B cell (primary cell): ENCODE data around the gene ANKS1B. TPM values are rescaled to one million over a fixed set of nuclear protein-coding genes. Genes with fewer than 3 reads are reported as not detected.

Source experiments
- ATAC-seq: fragments of 200-7000 bp; cut with Tn5 transposase; one replicate; pipeline ENCODE4 v1.10.0; 2021; ENCODE audit warnings: low read depth, mild to moderate bottlenecking, moderate number of reproducible peaks, moderate library complexity
- CTCF ChIA-PET: fragments of 350-600 bp; sonication (Branson Sonifier 250); formaldehyde crosslinking; loops from one replicate; lab custom pipeline; 2021; ENCODE audit warnings: antibody characterized with exemption, inconsistent platforms; lab: Charles Lee
- POLR2A ChIA-PET: fragments of 350-600 bp; sonication (Branson Sonifier 250); formaldehyde crosslinking; loops from one replicate; lab custom pipeline; 2021; ENCODE audit warnings: antibody characterized with exemption; lab: Charles Lee
- DNase-seq: peaks from one replicate; pipeline ENCODE4 v3.0.0; 2013
- H2AFZ ChIP-seq: 2 replicates; pipeline ENCODE4 v1.6.1; 2012; ENCODE audit warnings: mild to moderate bottlenecking, low read depth, low read length; ENCODE audit not compliant: insufficient read depth, poor library complexity, severe bottlenecking
- H3K27ac ChIP-seq, 2 donors: 1 replicate in 1 of 2; 2 replicates in 1 of 2; pipeline ENCODE4 v1.5.1; 2012 to 2013; ENCODE audit warnings: low read length in 2 of 2, mild to moderate bottlenecking in 2 of 2, moderate library complexity in 1 of 2
- H3K27me3 ChIP-seq, 4 experiments: fragments of 200-600 bp in 1 of 4; sonication (generic) in 1 of 4; replicated peaks in 1 of 4; 1 replicate in 2 of 4; 2 replicates in 2 of 4; pipeline versions ENCODE4 v1.6.1 to v1.7.0; 2013 to 2016; ENCODE audit warnings: low read length in 3 of 4, mild to moderate bottlenecking in 2 of 4, mixed read lengths in 1 of 4, moderate library complexity in 1 of 4; ENCODE audit not compliant: insufficient read depth in 4 of 4, control insufficient read depth in 3 of 4; ENCODE audit errors: control extremely low read depth in 1 of 4
- H3K36me3 ChIP-seq, 2 experiments: replicated peaks in 1 of 2; 1 replicate in 1 of 2; 2 replicates in 1 of 2; pipeline versions ENCODE4 v1.6.1 to v1.7.1; 2013; ENCODE audit warnings: low read length in 1 of 2; ENCODE audit not compliant: insufficient read depth in 2 of 2, control insufficient read depth in 1 of 2; ENCODE audit errors: control extremely low read depth in 1 of 2, extremely low read depth in 1 of 2
- H3K4me1 ChIP-seq, 2 donors: fragments of 200-600 bp in 1 of 2; sonication (generic) in 1 of 2; 1 replicate in 1 of 2; 2 replicates in 1 of 2; pipeline versions ENCODE4 v1.5.1 to v1.6.1; 2013 to 2017; ENCODE audit warnings: low read length in 2 of 2; ENCODE audit not compliant: control insufficient read depth in 2 of 2, insufficient read depth in 2 of 2
- H3K4me2 ChIP-seq: replicated peaks from 2 replicates; pipeline ENCODE3; 2012; ENCODE audit warnings: mild to moderate bottlenecking, low read depth, low read length; ENCODE audit not compliant: poor library complexity, severe bottlenecking
- H3K4me3 ChIP-seq, 5 experiments: fragments of 200-600 bp in 1 of 5; sonication (generic) in 1 of 5; 1 replicate in 3 of 5; 2 replicates in 2 of 5; pipeline versions ENCODE4 v1.5.1 to v1.7.0; 2011 to 2016; ENCODE audit warnings: low read length in 4 of 5, mild to moderate bottlenecking in 4 of 5, low read depth in 2 of 5, control low read depth in 1 of 5, moderate library complexity in 1 of 5; ENCODE audit not compliant: insufficient read depth in 1 of 5; ENCODE audit errors: control extremely low read depth in 1 of 5, extremely low read depth in 1 of 5
- H3K79me2 ChIP-seq: fragments of 200-600 bp; sonication (generic); one replicate; pipeline ENCODE4 v1.6.0; 2016; ENCODE audit warnings: low read length; ENCODE audit not compliant: control insufficient read depth, insufficient read depth
- H3K9ac ChIP-seq: fragments of 200-600 bp; sonication (generic); 2 replicates; pipeline ENCODE4 v1.6.1; 2017; ENCODE audit warnings: mild to moderate bottlenecking, low read length, moderate library complexity
- H3K9me3 ChIP-seq, 3 donors: one replicate each; pipeline versions ENCODE4 v1.6.1 to v1.7.1; 2013; ENCODE audit warnings: low read length in 2 of 3; ENCODE audit not compliant: control insufficient read depth in 2 of 3, insufficient read depth in 1 of 3; ENCODE audit errors: control extremely low read depth in 1 of 3
- H4K20me1 ChIP-seq: 2 replicates; pipeline ENCODE4 v1.6.0; 2012; ENCODE audit warnings: mild to moderate bottlenecking, low read length; ENCODE audit not compliant: insufficient read depth, control insufficient read depth, poor library complexity, severe bottlenecking
- H3K27ac Mint-ChIP-seq: one replicate; pipeline ENCODE4 v1.8.0; 2021; ENCODE audit warnings: mixed read lengths
- H3K27me3 Mint-ChIP-seq: one replicate; pipeline ENCODE4 v1.8.0; 2021; ENCODE audit warnings: mixed read lengths
- H3K4me1 Mint-ChIP-seq: one replicate; pipeline ENCODE4 v1.8.0; 2021; ENCODE audit warnings: mixed read lengths
- H3K4me3 Mint-ChIP-seq: one replicate; pipeline ENCODE4 v1.8.0; 2021; ENCODE audit warnings: mixed read lengths
- H3K9me3 Mint-ChIP-seq: one replicate; pipeline ENCODE4 v1.8.0; 2022; ENCODE audit warnings: mixed read lengths; ENCODE audit not compliant: insufficient read depth
- EZH2 ChIP-seq: IDR thresholded peaks from 2 replicates; pipeline ENCODE4 v1.6.1; 2012; ENCODE audit warnings: borderline replicate concordance, low read depth, mild to moderate bottlenecking, moderate library complexity, low read length; ENCODE audit not compliant: insufficient read depth, poor library complexity, severe bottlenecking
- WGBS: methylation state at CpG from one replicate; pipeline ENCODE4 v1.1.5; 2013; ENCODE audit warnings: missing lambda C conversion rate; ENCODE audit not compliant: insufficient coverage; 5-methylcytosine and 5-hydroxymethylcytosine counted together
- intact Hi-C: fragments of 100-400 bp; cut with micrococcal nuclease; formaldehyde crosslinking; loops from one replicate; pipeline ENCODE4 v1.10.0; 2022
- polyA plus RNA-seq: library from polyadenylated mRNA; depleted of rRNA; stranded (reverse); fragments of >200 nt; gene quantifications from 2 replicates; pipeline ENCODE4 v1.2.3, GENCODE V29; 2012
- total RNA-seq, 2 donors: library from RNA; stranded (reverse); fragments of 120-200 nt in 1 of 2; gene quantifications; 1 replicate in 1 of 2; 2 replicates in 1 of 2; pipeline versions ENCODE4 v1.2.3 to v1.2.4, GENCODE V29; 2013 to 2022
- TF ChIP-seq, protein P1 (sequence below): fragments of 200-600 bp; IDR thresholded peaks from one replicate; pipeline ENCODE4 v1.8.0; 2022; ENCODE audit warnings: antibody characterized with exemption, mild to moderate bottlenecking

The ANKS1B gene
- total and polyA plus RNA-seq, 2 donors (not counting 1 experiment from before 2014, with no cell fraction given) = not detected

DNA sequence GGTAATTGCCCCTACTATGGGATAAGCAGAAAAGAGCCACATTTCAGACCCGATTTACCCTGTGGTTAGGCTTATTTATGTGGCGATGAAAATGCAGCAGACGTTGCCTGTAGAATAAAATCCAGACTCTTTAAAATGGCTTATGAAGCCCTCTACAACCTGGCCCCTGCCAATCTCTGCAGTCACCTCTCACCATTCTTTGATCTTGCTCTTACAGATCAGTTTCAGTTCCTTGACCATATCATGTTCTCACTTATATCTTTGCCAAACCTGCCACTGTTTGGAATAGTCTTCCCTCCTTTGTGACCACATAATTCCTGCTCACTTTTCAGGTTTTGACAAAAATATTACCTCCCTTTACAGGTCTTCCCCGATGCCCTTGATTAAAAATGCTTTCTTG is 601.5 kb downstream of the ANKS1B start:
- H3K27me3 Mint-ChIP-seq = no peaks in the 10 kb centered on the region
- no peak overlapping the region for H3K4me2 ChIP-seq
- CTCF ChIA-PET = no interaction called here

GRCh38 chr12:99381992-99382391 is 602.7 kb downstream of the ANKS1B start:
- no peak overlapping the region for H3K9ac ChIP-seq
- no peak for DNase-seq
- Mint-ChIP-seq H3K4me3 (no peak overlapping the region), H3K9me3 (no peaks in the 10 kb centered on the region), H3K27me3 (no peaks in the 10 kb centered on the region), H3K27ac (no peak overlapping the region), H3K4me1 (no peaks in the 10 kb centered on the region)
- no peak overlapping the region for H3K4me3 ChIP-seq
- H4K20me1 ChIP-seq = no peaks in the 10 kb centered on the region
- H3K27ac ChIP-seq = no peak overlapping the region
- intact Hi-C loops = no loop called here
- H3K9me3 ChIP-seq = no peaks in the 10 kb centered on the region
- ChIA-PET POLR2A (no interaction called here), CTCF (no interaction called here)
- H3K79me2 ChIP-seq = no peaks in the 10 kb centered on the region
- no peak for ATAC-seq
- H3K36me3 ChIP-seq = no peaks in the 10 kb centered on the region
- no peak overlapping the region for H3K4me2 ChIP-seq
- H2AFZ ChIP-seq = no peak overlapping the region
- WGBS = 63% methylated on average over 2 of the region's 2 CpGs
- no peak for TF ChIP-seq EZH2
- TF ChIP-seq, protein P1, sequence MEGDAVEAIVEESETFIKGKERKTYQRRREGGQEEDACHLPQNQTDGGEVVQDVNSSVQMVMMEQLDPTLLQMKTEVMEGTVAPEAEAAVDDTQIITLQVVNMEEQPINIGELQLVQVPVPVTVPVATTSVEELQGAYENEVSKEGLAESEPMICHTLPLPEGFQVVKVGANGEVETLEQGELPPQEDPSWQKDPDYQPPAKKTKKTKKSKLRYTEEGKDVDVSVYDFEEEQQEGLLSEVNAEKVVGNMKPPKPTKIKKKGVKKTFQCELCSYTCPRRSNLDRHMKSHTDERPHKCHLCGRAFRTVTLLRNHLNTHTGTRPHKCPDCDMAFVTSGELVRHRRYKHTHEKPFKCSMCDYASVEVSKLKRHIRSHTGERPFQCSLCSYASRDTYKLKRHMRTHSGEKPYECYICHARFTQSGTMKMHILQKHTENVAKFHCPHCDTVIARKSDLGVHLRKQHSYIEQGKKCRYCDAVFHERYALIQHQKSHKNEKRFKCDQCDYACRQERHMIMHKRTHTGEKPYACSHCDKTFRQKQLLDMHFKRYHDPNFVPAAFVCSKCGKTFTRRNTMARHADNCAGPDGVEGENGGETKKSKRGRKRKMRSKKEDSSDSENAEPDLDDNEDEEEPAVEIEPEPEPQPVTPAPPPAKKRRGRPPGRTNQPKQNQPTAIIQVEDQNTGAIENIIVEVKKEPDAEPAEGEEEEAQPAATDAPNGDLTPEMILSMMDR = no peak
- H3K27me3 ChIP-seq = no peaks in the 10 kb centered on the region
- H3K4me1 ChIP-seq = no peaks in the 10 kb centered on the region

More for the DNA sequence above, 601.5 kb downstream of the ANKS1B start:
- no peak overlapping the region for H2AFZ ChIP-seq
- ATAC-seq (no peak), DNase-seq (no peak)
- H3K36me3 ChIP-seq = no peaks in the 10 kb centered on the region
- H3K4me1 Mint-ChIP-seq = no peaks in the 10 kb centered on the region
- H3K4me3 ChIP-seq = no peak overlapping the region
- TF ChIP-seq EZH2 = no peak
- TF ChIP-seq, protein P1 = no peak
- H3K27ac ChIP-seq = no peak overlapping the region
- no CpG with 5 or more reads among the region's 4 CpGs for WGBS
- POLR2A ChIA-PET = no interaction called here
- no peak overlapping the region for H3K4me3 Mint-ChIP-seq
- H3K9me3 ChIP-seq = peaks cover 0 to 5% (median 0%) of the 10 kb centered on the region in 3 donors
- no peaks in the 10 kb centered on the region for H4K20me1 ChIP-seq
- no peaks in the 10 kb centered on the region for H3K27me3 ChIP-seq
- H3K9ac ChIP-seq = no peak overlapping the region
- H3K4me1 ChIP-seq = no peaks in the 10 kb centered on the region
- intact Hi-C loops = no loop called here
- H3K9me3 Mint-ChIP-seq = no peaks in the 10 kb centered on the region
- no peak overlapping the region for H3K27ac Mint-ChIP-seq
- no peaks in the 10 kb centered on the region for H3K79me2 ChIP-seq
